ENCODE data around the gene CYP2W1. TPM values are rescaled to one million over a fixed set of nuclear protein-coding genes. Genes with fewer than 3 reads are reported as not detected.

CYP2W1 gene
- total RNA-seq, 1 experiment from 2014 or later, result not detected

DNA sequence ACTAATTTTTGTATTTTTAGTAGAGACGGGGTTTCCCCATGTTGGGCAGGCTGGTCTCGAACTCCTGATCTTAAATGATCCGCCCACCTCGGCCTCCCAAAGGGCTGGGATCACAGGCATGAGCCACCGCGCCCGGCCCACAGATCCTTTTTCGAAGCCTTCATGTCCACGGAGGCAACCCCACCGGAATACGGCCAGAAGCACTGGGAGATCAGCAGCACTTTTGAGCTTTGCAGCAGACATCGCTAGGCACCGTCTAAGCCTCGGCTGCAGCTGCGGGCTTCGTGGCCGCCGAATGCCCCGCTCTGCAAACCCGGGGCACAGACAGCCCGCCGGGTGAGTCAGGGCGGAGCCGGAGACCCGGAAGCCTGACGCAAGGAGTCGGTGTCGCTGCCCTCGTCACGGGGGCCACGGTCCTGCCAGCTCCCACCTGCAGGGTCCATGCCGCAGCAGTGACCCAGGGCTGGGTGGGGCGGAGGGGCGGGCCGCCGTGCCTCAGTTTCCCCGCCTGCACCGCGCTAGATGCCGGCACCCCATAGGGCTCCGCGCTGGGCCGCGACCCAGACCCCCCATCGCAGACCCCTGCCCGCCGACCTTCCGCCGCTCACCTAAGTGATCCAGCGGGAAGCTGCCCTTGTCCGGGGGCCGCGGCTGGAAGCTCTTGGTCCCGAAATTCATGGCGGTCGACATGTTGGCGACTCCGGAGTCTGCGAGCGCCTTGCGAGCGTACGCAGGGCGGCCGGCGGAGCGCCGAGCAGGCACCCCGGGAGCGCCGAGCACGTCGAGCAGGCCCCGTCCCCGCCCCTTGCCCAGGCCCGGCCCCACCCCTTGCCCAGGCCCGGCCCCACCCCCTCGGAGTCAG, 7.9 kb upstream of the CYP2W1 start, which contains the start of gene COX19 (continued):
- peak; percentile 75; the same call in 1 of the 2 replicates for TF ChIP-seq TP53 (CRISPR knock-in tag; IDR thresholded peaks at IDR 0.05)
- TF ChIP-seq, protein P1, sequence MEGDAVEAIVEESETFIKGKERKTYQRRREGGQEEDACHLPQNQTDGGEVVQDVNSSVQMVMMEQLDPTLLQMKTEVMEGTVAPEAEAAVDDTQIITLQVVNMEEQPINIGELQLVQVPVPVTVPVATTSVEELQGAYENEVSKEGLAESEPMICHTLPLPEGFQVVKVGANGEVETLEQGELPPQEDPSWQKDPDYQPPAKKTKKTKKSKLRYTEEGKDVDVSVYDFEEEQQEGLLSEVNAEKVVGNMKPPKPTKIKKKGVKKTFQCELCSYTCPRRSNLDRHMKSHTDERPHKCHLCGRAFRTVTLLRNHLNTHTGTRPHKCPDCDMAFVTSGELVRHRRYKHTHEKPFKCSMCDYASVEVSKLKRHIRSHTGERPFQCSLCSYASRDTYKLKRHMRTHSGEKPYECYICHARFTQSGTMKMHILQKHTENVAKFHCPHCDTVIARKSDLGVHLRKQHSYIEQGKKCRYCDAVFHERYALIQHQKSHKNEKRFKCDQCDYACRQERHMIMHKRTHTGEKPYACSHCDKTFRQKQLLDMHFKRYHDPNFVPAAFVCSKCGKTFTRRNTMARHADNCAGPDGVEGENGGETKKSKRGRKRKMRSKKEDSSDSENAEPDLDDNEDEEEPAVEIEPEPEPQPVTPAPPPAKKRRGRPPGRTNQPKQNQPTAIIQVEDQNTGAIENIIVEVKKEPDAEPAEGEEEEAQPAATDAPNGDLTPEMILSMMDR (IDR thresholded peaks at IDR 0.05), result no peak
- TF ChIP-seq, protein P2, sequence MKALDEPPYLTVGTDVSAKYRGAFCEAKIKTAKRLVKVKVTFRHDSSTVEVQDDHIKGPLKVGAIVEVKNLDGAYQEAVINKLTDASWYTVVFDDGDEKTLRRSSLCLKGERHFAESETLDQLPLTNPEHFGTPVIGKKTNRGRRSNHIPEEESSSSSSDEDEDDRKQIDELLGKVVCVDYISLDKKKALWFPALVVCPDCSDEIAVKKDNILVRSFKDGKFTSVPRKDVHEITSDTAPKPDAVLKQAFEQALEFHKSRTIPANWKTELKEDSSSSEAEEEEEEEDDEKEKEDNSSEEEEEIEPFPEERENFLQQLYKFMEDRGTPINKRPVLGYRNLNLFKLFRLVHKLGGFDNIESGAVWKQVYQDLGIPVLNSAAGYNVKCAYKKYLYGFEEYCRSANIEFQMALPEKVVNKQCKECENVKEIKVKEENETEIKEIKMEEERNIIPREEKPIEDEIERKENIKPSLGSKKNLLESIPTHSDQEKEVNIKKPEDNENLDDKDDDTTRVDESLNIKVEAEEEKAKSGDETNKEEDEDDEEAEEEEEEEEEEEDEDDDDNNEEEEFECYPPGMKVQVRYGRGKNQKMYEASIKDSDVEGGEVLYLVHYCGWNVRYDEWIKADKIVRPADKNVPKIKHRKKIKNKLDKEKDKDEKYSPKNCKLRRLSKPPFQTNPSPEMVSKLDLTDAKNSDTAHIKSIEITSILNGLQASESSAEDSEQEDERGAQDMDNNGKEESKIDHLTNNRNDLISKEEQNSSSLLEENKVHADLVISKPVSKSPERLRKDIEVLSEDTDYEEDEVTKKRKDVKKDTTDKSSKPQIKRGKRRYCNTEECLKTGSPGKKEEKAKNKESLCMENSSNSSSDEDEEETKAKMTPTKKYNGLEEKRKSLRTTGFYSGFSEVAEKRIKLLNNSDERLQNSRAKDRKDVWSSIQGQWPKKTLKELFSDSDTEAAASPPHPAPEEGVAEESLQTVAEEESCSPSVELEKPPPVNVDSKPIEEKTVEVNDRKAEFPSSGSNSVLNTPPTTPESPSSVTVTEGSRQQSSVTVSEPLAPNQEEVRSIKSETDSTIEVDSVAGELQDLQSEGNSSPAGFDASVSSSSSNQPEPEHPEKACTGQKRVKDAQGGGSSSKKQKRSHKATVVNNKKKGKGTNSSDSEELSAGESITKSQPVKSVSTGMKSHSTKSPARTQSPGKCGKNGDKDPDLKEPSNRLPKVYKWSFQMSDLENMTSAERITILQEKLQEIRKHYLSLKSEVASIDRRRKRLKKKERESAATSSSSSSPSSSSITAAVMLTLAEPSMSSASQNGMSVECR (CRISPR knock-in tag; IDR thresholded peaks at IDR 0.05; ENCODE audit: borderline replicate concordance), result no peak; the same call in 1 of the 2 replicates
- no peak for TF ChIP-seq GRHL2 (CRISPR knock-in tag; IDR thresholded peaks at IDR 0.05; ENCODE audit: insufficient replicate concordance, severe bottlenecking)
- TF ChIP-seq, protein P3, sequence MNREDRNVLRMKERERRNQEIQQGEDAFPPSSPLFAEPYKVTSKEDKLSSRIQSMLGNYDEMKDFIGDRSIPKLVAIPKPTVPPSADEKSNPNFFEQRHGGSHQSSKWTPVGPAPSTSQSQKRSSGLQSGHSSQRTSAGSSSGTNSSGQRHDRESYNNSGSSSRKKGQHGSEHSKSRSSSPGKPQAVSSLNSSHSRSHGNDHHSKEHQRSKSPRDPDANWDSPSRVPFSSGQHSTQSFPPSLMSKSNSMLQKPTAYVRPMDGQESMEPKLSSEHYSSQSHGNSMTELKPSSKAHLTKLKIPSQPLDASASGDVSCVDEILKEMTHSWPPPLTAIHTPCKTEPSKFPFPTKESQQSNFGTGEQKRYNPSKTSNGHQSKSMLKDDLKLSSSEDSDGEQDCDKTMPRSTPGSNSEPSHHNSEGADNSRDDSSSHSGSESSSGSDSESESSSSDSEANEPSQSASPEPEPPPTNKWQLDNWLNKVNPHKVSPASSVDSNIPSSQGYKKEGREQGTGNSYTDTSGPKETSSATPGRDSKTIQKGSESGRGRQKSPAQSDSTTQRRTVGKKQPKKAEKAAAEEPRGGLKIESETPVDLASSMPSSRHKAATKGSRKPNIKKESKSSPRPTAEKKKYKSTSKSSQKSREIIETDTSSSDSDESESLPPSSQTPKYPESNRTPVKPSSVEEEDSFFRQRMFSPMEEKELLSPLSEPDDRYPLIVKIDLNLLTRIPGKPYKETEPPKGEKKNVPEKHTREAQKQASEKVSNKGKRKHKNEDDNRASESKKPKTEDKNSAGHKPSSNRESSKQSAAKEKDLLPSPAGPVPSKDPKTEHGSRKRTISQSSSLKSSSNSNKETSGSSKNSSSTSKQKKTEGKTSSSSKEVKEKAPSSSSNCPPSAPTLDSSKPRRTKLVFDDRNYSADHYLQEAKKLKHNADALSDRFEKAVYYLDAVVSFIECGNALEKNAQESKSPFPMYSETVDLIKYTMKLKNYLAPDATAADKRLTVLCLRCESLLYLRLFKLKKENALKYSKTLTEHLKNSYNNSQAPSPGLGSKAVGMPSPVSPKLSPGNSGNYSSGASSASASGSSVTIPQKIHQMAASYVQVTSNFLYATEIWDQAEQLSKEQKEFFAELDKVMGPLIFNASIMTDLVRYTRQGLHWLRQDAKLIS (CRISPR knock-in tag; IDR thresholded peaks at IDR 0.05; ENCODE audit: borderline replicate concordance), result no peak
- no peak for TF ChIP-seq EMX1 (CRISPR knock-in tag; IDR thresholded peaks at IDR 0.05)
- TF ChIP-seq ELF4 (CRISPR knock-in tag; IDR thresholded peaks at IDR 0.05; ENCODE audit: low read depth), result no peak
- TF ChIP-seq, protein P4, sequence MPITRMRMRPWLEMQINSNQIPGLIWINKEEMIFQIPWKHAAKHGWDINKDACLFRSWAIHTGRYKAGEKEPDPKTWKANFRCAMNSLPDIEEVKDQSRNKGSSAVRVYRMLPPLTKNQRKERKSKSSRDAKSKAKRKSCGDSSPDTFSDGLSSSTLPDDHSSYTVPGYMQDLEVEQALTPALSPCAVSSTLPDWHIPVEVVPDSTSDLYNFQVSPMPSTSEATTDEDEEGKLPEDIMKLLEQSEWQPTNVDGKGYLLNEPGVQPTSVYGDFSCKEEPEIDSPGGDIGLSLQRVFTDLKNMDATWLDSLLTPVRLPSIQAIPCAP (CRISPR knock-in tag; IDR thresholded peaks at IDR 0.05), result 0 out of 2 replicates have a peak, but pooled peaks have one; percentile 61
- TF ChIP-seq, protein P5, sequence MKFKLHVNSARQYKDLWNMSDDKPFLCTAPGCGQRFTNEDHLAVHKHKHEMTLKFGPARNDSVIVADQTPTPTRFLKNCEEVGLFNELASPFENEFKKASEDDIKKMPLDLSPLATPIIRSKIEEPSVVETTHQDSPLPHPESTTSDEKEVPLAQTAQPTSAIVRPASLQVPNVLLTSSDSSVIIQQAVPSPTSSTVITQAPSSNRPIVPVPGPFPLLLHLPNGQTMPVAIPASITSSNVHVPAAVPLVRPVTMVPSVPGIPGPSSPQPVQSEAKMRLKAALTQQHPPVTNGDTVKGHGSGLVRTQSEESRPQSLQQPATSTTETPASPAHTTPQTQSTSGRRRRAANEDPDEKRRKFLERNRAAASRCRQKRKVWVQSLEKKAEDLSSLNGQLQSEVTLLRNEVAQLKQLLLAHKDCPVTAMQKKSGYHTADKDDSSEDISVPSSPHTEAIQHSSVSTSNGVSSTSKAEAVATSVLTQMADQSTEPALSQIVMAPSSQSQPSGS (CRISPR knock-in tag; IDR thresholded peaks at IDR 0.05; ENCODE audit: borderline replicate concordance, low read depth), result no peak
- TF ChIP-seq NR1H2 (CRISPR knock-in tag; IDR thresholded peaks at IDR 0.05), result no peak
- TF ChIP-seq, protein P6, sequence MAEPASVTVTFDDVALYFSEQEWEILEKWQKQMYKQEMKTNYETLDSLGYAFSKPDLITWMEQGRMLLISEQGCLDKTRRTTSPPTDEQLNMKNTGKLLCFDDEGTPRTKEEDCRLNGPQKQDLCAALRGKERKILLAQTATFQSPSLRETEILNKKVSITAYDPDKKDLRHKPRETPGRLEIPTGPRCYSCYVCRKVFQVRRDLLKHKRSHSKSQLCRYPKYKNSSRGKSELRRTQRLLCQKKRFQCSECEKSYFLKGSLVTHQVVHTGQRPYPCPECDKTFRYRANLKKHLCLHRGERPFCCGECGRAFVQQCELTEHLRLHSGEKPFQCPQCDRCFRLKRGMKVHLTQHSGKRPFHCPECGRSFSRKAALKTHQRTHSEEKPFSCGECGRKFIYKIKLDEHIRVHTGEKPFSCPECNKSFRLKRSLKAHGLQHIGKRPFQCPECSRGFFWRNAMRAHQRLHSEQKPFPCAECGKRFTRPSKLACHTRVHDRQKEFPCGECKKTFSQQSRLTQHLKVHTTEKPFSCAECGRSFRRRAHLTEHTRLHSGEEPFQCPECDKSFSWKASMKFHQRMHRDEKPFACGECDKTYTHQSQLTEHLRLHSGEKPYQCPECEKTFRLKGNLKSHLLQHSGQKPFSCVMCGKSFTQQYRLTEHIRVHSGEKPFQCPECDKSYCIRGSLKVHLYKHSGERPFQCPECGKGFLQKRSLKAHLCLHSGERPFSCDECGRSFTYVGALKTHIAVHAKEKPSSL (CRISPR knock-in tag; conservative IDR thresholded peaks at IDR 0.05), result no peak
- TF ChIP-seq, protein P7, sequence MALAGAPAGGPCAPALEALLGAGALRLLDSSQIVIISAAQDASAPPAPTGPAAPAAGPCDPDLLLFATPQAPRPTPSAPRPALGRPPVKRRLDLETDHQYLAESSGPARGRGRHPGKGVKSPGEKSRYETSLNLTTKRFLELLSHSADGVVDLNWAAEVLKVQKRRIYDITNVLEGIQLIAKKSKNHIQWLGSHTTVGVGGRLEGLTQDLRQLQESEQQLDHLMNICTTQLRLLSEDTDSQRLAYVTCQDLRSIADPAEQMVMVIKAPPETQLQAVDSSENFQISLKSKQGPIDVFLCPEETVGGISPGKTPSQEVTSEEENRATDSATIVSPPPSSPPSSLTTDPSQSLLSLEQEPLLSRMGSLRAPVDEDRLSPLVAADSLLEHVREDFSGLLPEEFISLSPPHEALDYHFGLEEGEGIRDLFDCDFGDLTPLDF (CRISPR knock-in tag; IDR thresholded peaks at IDR 0.05), result no peak
- TF ChIP-seq ZNF219 (CRISPR knock-in tag; IDR thresholded peaks at IDR 0.05; ENCODE audit: borderline replicate concordance), result no peak
- TF ChIP-seq ZNF317 (CRISPR knock-in tag; IDR thresholded peaks at IDR 0.05; ENCODE audit: borderline replicate concordance, low read depth), result no peak
- TF ChIP-seq, protein P8, sequence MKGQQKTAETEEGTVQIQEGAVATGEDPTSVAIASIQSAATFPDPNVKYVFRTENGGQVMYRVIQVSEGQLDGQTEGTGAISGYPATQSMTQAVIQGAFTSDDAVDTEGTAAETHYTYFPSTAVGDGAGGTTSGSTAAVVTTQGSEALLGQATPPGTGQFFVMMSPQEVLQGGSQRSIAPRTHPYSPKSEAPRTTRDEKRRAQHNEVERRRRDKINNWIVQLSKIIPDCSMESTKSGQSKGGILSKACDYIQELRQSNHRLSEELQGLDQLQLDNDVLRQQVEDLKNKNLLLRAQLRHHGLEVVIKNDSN (CRISPR knock-in tag; IDR thresholded peaks at IDR 0.05), result peak; percentile 11; the same call in 1 of the 2 replicates
- peak; percentile 13; the same call in 1 of the 2 replicates for TF ChIP-seq ZNF232 (CRISPR knock-in tag; IDR thresholded peaks at IDR 0.05)
- TF ChIP-seq ETV6 (CRISPR knock-in tag; IDR thresholded peaks at IDR 0.05), result peak; percentile 76
- no peak for TF ChIP-seq JUN (CRISPR knock-in tag; IDR thresholded peaks at IDR 0.05)
- no peak for TF ChIP-seq CREB1 (CRISPR knock-in tag; IDR thresholded peaks at IDR 0.05)
- no peak for TF ChIP-seq RORB (CRISPR knock-in tag; IDR thresholded peaks at IDR 0.05)
